Measurements from ENCODE around the gene TMEM39B. TPM values are rescaled to one million over a fixed set of nuclear protein-coding genes. Genes with fewer than 3 reads are reported as not detected.
"Not testable (repeated sequence)": the region's sequence is repeated elsewhere in the genome, so short reads cannot be mapped to it uniquely, and the experiment has no call there.

TMEM39B gene
- total RNA-seq, 1 experiment from 2014 or later: 30.4 TPM

DNA sequence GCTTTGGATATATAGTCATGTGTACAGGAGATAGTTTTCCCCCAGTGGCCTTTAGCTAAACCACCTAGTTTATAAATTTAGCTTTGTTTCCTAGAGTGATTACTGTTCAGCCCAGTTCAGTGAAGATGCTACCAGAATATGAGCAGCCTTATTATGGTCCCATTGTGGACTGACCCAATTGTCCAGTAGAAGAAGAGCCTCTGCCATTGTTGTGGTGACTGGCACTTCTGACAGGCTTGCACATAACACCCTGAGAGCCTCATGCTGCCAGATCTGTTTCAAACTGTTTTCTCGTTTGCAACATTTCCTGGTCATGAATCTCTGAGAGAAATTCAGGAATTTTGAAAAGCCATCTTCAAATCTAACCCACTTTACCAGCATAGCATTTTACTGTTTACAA is 55.7 kb downstream of the TMEM39B start:
- TF ChIP-seq, protein P1, sequence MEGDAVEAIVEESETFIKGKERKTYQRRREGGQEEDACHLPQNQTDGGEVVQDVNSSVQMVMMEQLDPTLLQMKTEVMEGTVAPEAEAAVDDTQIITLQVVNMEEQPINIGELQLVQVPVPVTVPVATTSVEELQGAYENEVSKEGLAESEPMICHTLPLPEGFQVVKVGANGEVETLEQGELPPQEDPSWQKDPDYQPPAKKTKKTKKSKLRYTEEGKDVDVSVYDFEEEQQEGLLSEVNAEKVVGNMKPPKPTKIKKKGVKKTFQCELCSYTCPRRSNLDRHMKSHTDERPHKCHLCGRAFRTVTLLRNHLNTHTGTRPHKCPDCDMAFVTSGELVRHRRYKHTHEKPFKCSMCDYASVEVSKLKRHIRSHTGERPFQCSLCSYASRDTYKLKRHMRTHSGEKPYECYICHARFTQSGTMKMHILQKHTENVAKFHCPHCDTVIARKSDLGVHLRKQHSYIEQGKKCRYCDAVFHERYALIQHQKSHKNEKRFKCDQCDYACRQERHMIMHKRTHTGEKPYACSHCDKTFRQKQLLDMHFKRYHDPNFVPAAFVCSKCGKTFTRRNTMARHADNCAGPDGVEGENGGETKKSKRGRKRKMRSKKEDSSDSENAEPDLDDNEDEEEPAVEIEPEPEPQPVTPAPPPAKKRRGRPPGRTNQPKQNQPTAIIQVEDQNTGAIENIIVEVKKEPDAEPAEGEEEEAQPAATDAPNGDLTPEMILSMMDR (conservative IDR thresholded peaks at IDR 0.05; ENCODE audit: low read depth, low read length): no peak
- TF ChIP-seq EZH2 (IDR thresholded peaks at IDR 0.05; ENCODE audit: borderline replicate concordance, low read depth, low read length, poor library complexity, severe bottlenecking): no peak
- DNase-seq (ENCODE audit: low spot score): no peak
- Histone ChIP-seq H3K4me3 (ENCODE audit: low read depth, low read length, poor library complexity, severe bottlenecking) (no peak overlapping the region), H3K36me3 (ENCODE audit: insufficient read depth, low read length, poor library complexity, severe bottlenecking) (no peaks in the 10 kb centered on the region), H3K4me1 (ENCODE audit: insufficient read depth, low read length, poor library complexity, severe bottlenecking) (no peaks in the 10 kb centered on the region), H3K9me3 (ENCODE audit: low read depth, low read length, poor library complexity, severe bottlenecking) (no peaks in the 10 kb centered on the region), H3K27me3 (replicated peaks; ENCODE audit: insufficient read depth, low read depth, low read length, poor library complexity) (no peaks in the 10 kb centered on the region), H3K27ac (ENCODE audit: low read depth, low read length, poor library complexity, severe bottlenecking) (no peak overlapping the region)
- intact Hi-C loops (cut with micrococcal nuclease; ENCODE audit: unreplicated experiment): no loop called here
- CTCF ChIA-PET: no interaction called here
- BruUV-seq (replicated peaks): no TSS peak
- POLR2A ChIA-PET (ENCODE audit: low non-redundant PET): interaction anchor here (0.7 kb wide), 1 partner anchor 36 kb away, joined by 7 read pairs; no protein-coding TSS in a partner anchor

DNA sequence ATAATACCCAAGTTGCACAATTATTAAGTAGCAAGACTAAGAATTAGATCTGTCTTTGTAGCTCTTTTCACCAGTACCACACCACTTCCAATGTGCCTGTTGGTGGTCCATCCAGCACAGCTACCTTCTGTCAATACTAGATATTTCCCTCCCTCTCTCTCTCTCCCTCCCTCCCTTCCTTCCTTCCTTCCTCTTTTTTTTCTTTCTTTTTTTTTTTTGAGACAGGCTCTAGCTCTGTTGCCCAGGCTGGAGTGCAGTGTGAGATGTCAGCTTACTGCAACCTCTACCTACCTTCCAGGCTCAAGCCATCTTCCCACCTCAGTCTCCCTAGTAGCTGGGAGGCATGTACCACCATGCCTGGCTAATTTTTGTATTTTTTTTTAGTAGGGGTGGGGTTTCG is 56.2 kb downstream of the TMEM39B start:
- ChIA-PET POLR2A (ENCODE audit: low non-redundant PET) (interaction anchor here (0.7 kb wide), 1 partner anchor 37 kb away, joined by 7 read pairs; no protein-coding TSS in a partner anchor), CTCF (no interaction called here)
- H3K9me3 ChIP-seq (ENCODE audit: low read depth, low read length, poor library complexity, severe bottlenecking): no peaks in the 10 kb centered on the region
- BruUV-seq (replicated peaks): no TSS peak
- H3K27me3 ChIP-seq (replicated peaks; ENCODE audit: insufficient read depth, low read depth, low read length, poor library complexity): no peaks in the 10 kb centered on the region
- no peaks in the 10 kb centered on the region for H3K36me3 ChIP-seq (ENCODE audit: insufficient read depth, low read length, poor library complexity, severe bottlenecking)
- no peak overlapping the region for H3K27ac ChIP-seq (ENCODE audit: low read depth, low read length, poor library complexity, severe bottlenecking)
- DNase-seq (ENCODE audit: low spot score): no peak
- TF ChIP-seq EZH2 (IDR thresholded peaks at IDR 0.05; ENCODE audit: borderline replicate concordance, low read depth, low read length, poor library complexity, severe bottlenecking): no peak
- TF ChIP-seq, protein P1 (conservative IDR thresholded peaks at IDR 0.05; ENCODE audit: low read depth, low read length): no peak
- H3K4me1 ChIP-seq (ENCODE audit: insufficient read depth, low read length, poor library complexity, severe bottlenecking): no peaks in the 10 kb centered on the region
- intact Hi-C loops (cut with micrococcal nuclease; ENCODE audit: unreplicated experiment): no loop called here
- H3K4me3 ChIP-seq (ENCODE audit: low read depth, low read length, poor library complexity, severe bottlenecking): no peak overlapping the region

DNA sequence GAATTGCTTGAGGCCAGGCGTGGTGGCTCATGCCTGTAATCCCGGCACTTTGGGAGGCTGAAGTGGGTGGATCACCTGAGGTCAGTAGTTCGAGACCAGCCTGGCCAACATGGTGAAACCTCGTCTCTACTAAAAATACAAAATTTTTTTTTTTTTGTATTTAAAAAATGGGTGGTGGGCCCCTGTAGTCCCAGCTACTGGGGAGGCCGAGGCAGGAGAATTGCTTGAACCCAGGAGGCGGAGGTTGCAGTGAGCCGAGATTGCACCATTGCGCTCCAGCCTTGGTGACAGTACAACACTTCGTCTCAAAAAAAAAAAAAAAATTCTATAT is 61.2 kb downstream of the TMEM39B start:
- H3K4me3 ChIP-seq (ENCODE audit: low read depth, low read length, poor library complexity, severe bottlenecking); DNase-seq (ENCODE audit: low spot score); H3K36me3 ChIP-seq (ENCODE audit: insufficient read depth, low read length, poor library complexity, severe bottlenecking); BruUV-seq (replicated peaks); H3K27ac ChIP-seq (ENCODE audit: low read depth, low read length, poor library complexity, severe bottlenecking); H3K4me1 ChIP-seq (ENCODE audit: insufficient read depth, low read length, poor library complexity, severe bottlenecking); CTCF ChIA-PET; H3K27me3 ChIP-seq (replicated peaks; ENCODE audit: insufficient read depth, low read depth, low read length, poor library complexity); H3K9me3 ChIP-seq (ENCODE audit: low read depth, low read length, poor library complexity, severe bottlenecking); intact Hi-C loops (cut with micrococcal nuclease; ENCODE audit: unreplicated experiment): not testable (repeated sequence)
- POLR2A ChIA-PET (ENCODE audit: low non-redundant PET): interaction anchor here (0.7 kb wide), 1 partner anchor 145 kb away, joined by 5 read pairs; no protein-coding TSS in a partner anchor

DNA sequence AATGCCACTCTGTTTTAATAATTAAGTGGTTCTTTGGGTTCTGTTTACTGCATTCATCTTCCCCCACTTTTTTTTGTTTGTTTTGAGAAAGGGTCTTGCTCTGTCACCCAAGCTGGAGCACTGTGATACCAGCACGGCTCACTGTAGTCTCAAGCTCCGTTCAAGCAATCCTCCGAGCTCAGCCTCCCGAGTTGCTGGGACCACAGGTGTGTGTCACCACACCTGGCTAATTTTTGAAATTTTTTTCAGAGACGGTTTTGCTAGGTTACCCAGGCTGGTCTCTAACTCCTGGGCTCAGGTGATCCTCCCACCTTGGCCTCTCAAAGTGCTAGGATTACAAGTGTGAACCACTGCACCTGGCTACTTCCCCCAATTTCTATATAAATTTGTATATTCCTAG is 64.4 kb downstream of the TMEM39B start:
- Histone ChIP-seq H3K36me3 (ENCODE audit: insufficient read depth, low read length, poor library complexity, severe bottlenecking) (no peaks in the 10 kb centered on the region), H3K9me3 (ENCODE audit: low read depth, low read length, poor library complexity, severe bottlenecking) (no peaks in the 10 kb centered on the region), H3K4me3 (ENCODE audit: low read depth, low read length, poor library complexity, severe bottlenecking) (no peak overlapping the region), H3K4me1 (ENCODE audit: insufficient read depth, low read length, poor library complexity, severe bottlenecking) (no peaks in the 10 kb centered on the region), H3K27me3 (replicated peaks; ENCODE audit: insufficient read depth, low read depth, low read length, poor library complexity) (no peaks in the 10 kb centered on the region), H3K27ac (ENCODE audit: low read depth, low read length, poor library complexity, severe bottlenecking) (no peak overlapping the region)
- DNase-seq (ENCODE audit: low spot score): no peak
- ChIA-PET CTCF (no interaction called here), POLR2A (ENCODE audit: low non-redundant PET) (no interaction called here)
- TF ChIP-seq EZH2 (IDR thresholded peaks at IDR 0.05; ENCODE audit: borderline replicate concordance, low read depth, low read length, poor library complexity, severe bottlenecking): no peak
- TF ChIP-seq, protein P1 (conservative IDR thresholded peaks at IDR 0.05; ENCODE audit: low read depth, low read length): no peak
- no TSS peak for BruUV-seq (replicated peaks)
- intact Hi-C loops (cut with micrococcal nuclease; ENCODE audit: unreplicated experiment): no loop called here
